ENCODE results near the gene PEX6.

PEX6 gene

GRCh38 chr6:42936398-42936797 is 42.6 kb downstream of the PEX6 start:
- no peak for TF ChIP-seq CTCF (IDR thresholded peaks at IDR 0.05)
- no peak for DNase-seq (ENCODE audit: low spot score)
- no peak overlapping the region for H3K4me3 ChIP-seq
- no peak overlapping the region for H3K27ac ChIP-seq

GRCh38 chr6:42935322-42935721 is 43.7 kb downstream of the PEX6 start:
- Histone ChIP-seq H3K27ac (no peak overlapping the region), H3K4me3 (no peak overlapping the region)
- TF ChIP-seq CTCF (IDR thresholded peaks at IDR 0.05): no peak
- no peak for DNase-seq (ENCODE audit: low spot score)

GRCh38 chr6:42933205-42933604 is 45.8 kb downstream of the PEX6 start:
- Histone ChIP-seq H3K27ac (no peak overlapping the region), H3K4me3 (no peak overlapping the region)
- DNase-seq (ENCODE audit: low spot score): no peak
- no peak for TF ChIP-seq CTCF (IDR thresholded peaks at IDR 0.05)

GRCh38 chr6:42932412-42932811 is 46.6 kb downstream of the PEX6 start:
- Histone ChIP-seq H3K27ac (no peak overlapping the region), H3K4me3 (no peak overlapping the region)
- TF ChIP-seq CTCF (IDR thresholded peaks at IDR 0.05): no peak

GRCh38 chr6:42929821-42930360 is 49.1 kb downstream of the PEX6 start:
- no peak for TF ChIP-seq CTCF (IDR thresholded peaks at IDR 0.05)
- no peak for DNase-seq (ENCODE audit: low spot score)
- H3K4me3 ChIP-seq: peak overlapping the region; percentile 88
- H3K27ac ChIP-seq: peak overlapping the region; percentile 70 to 95

More at GRCh38 chr6:42932412-42932811, 46.6 kb downstream of the PEX6 start:
- no peak for DNase-seq (ENCODE audit: low spot score)

- Histone ChIP-seq H3K4me3 (peak within 1 kb of the TSS; percentile 88), H3K27ac (peak within 1 kb of the TSS; percentile 70 to 95)
- DNase-seq (ENCODE audit: low spot score): peak; percentile 98
- TF ChIP-seq CTCF (IDR thresholded peaks at IDR 0.05): no peak
Observed at GRCh38 chr6:42928986-42929820, 49.8 kb downstream of the PEX6 start, which contains the start of gene CNPY3. CNPY3 (plus strand) TSS chr6:42929480; CDS start chr6:42929571, 91 bp downstream.
